Measurements from ENCODE around the gene ATE1.

The ATE1 gene

GRCh38 chr10:121694327-121694965 is 233.4 kb downstream of the ATE1 start:
- no peak for DNase-seq (ENCODE audit: low read depth)

GRCh38 chr10:121692626-121693025 is 235.2 kb downstream of the ATE1 start:
- DNase-seq (ENCODE audit: low read depth) = no peak

GRCh38 chr10:121690970-121691369 is 236.9 kb downstream of the ATE1 start:
- no peak for DNase-seq (ENCODE audit: low read depth)

Data from T-helper 22 cell (primary cell).